GM21737 (cell line): ENCODE measurements around the gene TMEM252.

Experiments used
- ATAC-seq: cut with Tn5 transposase; IDR thresholded peaks from one replicate; pipeline ENCODE4 v1.9.1; 2021; ENCODE audit warnings: mild to moderate bottlenecking, moderate library complexity; ENCODE audit not compliant: unreplicated experiment

Gene TMEM252

DNA sequence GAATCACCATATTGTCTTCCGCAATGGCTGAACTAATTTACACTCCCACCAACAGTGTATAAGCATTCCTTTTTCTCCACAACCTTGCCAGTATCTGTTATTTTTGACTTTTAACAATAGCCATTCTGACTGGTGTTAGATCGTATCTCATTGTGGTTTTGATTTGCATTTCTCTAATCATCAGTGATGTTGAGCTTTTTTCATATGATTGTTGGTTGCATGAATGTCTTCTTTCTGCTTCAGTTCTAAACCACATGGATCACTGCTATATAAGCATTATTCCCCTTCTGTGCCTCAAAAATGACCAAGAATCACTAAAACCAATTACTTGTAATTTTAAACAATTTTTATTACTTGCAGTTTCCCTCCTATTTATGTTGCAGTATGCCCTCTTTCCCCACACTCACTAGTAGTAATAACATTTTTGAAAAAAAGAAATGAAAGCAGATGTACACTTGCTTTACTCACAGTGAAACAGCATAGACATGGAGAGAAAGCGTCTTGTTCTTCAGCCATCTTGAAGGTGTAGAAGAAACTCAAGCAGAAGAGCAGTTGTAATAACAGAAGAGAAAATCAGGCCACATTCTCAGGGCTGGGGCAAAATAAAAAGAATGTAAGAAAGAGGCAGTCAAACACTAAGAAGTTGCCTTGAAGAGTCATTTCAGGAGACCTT lies 4.5 kb upstream of the TMEM252 start:
- no peak for ATAC-seq

DNA sequence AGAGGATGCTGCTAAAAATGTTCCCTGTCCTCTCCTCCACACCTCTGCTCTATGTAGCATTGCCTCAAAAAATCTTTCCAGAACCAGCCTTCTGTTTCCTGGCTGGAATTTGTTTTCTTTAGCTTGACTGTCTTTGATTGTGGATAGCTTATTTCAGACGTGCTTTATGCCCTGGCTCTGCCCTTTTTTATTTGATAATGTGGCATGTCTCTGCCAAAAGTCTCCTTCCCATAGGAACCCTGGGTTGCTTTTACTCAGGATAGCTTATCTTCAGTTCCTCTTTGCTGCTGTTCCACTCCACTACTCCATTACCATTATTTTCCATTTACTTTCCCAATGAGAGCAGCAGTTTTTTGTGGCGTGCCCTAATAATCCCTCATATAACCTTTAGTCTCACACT lies 885 bp upstream of the TMEM252 start:
- ATAC-seq: no peak

DNA sequence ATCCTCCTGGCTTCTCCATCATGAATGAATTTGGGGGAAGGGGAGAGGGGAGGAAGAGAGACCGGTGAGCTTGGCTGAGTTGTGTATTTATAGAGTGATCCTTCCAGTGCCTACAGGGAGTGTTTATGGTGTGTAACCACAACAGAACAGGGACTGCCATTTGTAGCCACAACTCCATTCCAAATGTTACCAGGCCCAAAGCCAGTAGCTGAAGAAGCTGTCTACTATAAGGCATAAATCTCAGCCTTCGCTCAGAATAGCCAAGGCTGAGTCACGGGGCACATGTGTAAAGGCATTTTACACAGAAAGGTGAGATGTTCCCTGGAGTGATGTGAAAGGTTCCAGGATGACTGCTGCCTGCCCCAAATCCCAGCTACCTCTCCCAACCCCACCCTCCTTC lies 2.5 kb downstream of the TMEM252 start:
- ATAC-seq: no peak

DNA sequence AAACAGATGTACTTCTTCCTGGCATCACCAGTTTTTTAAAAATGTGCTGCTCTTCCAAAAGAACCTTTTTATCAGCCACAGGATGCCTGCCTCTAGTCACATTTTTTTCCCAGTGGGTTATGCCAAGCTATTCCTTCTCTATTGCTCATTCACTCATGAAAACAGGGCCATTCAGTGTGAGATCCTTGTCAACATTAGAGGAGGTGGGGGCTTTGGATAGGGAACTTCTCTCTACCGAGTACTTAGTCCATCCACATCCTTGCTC lies 3.1 kb downstream of the TMEM252 start:
- no peak for ATAC-seq

DNA sequence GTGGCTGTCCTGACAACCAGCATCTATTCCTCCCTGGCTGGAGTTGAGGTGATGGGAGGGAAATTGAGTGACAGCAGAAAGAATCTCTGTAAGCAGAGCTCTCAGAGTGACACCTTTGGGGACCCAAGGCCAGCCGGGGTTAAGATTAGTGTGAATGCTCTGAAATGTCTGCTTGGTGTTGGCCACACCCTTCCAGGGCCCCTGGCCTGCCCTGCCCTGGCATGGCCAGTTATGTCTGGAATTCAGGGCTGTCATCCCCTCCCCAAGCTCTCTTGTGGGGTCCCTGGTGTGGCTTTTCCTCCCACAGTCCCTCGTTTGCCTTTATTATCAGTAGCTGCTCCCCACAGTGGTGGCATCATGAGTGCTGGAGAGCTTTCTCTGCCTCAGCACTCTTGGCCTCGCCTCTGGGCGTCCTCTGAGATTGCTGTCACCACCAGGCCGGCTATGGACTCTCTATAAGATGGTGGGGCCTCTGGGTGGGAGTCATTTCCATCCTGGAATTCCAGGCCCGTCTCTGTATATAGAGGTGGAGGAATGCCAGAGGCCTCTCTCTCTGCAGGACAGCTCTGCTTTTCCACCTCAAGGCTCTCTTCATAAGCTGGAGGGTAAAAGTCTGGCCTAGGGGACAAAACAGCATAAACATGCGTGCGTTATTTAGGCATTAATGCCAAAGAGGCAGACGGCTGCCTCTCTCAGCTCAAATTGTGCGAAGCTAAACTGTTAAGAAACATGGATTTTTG lies 3.6 kb downstream of the TMEM252 start:
- ATAC-seq: no peak

DNA sequence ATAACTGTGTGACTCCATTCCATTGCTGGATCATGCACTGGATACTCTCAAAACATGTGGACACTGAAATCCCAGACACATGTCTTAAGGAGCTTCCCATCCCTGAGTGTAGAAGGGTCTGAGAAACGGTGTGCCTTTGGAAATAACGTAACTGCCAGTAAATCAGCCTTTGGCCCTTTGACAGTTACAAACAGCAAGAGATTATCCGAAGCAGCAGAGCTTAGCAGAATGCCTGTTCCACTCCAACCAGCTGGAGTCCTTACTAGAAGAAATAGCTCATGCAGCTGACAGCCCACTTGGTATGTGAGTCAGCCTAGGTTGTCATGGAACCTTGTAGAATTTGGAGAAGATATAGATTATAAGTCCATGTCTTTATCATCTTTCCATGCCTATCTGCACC lies 7.0 kb downstream of the TMEM252 start:
- no peak for ATAC-seq

DNA sequence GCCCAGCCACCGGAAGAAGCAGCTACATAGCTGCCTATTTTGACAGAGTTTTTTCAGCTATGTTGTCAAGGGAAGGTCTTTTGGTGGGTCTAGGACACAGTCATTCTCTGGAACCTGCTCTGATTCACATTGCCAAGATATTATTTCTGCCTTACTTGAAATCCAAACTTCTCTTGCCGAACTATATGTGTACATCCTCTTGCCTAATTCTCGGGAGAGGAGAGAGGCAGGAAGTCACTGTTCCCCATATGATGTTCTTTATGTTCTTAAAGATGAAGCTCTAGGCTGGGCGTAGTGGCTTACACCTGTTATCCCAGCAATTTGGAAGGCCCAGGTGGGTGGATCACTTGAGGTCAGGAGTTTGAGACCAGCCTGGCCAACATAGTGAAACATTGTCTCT lies 8.6 kb downstream of the TMEM252 start:
- no peak for ATAC-seq

DNA sequence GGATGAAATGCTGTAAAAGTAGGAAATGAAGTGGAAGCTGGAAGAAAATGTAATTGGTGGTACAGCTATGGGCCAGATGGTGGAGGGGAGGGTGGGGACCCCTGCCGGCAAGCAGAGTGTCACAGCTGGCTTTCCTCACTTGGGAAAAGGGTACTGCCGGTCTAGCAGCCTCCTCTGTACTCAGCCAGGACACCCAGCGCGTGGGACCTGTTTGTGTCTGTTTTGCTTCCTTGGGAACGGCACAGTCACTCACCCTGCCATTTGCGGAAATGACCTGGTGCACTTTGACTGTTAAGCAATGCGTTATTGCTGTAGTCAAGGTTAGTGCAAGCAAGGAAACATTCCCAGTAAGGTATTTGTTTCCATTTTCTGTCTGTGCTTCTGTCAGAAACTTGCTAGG lies 10.1 kb downstream of the TMEM252 start:
- no peak for ATAC-seq

DNA sequence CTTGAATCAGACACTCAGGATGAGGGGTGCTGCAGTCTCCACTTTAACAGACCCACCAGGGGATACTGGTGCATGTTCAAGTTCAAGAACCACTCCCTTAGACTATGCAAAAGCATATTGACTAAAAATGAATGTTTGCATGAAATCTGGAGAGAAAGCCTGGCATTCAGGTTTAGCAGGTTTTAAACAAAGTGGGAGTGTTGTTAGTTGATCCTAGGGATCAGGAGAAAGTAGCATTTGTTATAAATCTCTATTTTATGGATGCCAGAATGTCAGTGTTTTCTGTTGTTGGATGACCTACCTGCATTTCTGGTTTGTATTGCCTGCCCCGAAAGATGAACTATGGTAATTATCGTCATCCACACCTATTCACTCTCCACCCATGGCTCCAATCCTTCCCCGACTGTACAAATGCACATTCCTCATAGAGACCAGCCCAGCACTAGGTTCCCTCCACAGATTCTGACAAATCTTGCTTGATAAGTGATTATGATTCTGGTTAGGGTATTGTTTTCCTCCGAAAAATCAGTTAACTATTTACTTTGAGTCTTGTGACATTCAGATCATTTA lies 17.2 kb downstream of the TMEM252 start:
- ATAC-seq: no peak

DNA sequence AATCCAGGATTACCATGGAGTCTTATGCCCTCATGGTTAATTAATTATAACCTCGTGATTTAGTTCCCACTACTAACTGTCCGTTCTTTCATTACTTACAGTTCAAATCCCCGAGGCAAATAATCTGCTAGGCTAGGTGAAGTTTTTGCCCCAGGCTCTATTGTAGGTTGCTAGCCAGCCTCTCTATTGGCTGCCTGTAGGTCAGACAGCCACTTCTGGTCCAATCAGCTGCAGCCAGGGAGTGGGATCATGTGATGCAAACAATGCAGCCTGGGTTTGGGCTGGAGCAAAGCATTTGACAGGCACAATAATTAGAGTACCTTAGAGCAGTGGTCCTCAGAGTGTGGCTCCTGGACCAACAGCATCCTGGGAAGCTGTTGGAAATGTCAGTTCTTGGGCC lies 17.7 kb downstream of the TMEM252 start:
- ATAC-seq: no peak

DNA sequence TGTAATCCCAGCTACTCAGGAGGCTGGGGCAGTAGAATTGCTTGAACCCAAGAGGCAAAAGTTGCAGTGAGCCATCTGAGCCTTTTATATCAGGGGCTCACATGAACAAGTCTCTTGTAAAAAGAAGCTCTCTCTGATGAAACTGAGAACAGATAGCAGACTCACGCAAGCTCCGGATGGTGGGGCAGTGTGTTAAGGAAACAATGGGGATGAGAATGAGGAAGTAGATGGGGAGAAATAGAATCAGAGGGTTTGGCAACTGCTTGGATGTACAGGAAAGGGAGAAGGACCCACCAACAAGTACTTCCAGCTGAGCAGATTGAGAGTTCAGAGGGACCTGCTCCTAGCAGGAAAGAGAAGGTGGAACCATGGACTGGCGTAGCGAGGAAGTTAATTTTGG lies 18.6 kb downstream of the TMEM252 start:
- ATAC-seq: no peak

DNA sequence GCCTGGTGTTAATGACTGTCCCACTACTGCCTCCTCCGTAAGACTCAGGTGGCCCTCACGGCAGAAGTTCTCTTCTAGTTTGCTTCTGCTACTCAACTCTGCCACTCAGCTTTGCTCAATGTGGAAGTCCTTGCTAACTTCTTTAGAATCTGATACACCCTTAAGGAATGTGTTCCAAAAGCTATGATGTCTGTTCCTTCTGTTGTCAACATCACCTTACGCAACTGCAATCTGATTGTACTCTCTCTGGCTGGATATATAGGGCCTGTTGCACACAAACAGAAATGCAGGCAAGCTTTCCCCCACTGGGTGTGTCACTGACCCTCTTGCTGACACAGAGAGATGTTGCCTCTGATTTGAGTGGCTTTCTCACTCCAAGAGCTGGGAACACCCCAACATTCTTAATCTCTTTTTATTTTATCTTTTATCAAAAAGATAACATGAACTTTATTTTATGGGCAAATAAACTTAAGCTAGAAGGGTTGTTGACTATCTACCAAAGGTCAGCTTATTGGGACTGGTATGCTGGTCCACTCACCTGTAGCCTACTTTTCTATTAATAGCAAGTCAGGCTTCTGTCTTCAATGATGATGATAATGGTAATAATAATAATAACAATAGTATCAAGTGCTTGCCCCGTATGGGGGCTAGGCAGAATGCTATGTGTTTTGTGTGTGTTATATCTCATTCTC lies 25.2 kb downstream of the TMEM252 start:
- no peak for ATAC-seq

DNA sequence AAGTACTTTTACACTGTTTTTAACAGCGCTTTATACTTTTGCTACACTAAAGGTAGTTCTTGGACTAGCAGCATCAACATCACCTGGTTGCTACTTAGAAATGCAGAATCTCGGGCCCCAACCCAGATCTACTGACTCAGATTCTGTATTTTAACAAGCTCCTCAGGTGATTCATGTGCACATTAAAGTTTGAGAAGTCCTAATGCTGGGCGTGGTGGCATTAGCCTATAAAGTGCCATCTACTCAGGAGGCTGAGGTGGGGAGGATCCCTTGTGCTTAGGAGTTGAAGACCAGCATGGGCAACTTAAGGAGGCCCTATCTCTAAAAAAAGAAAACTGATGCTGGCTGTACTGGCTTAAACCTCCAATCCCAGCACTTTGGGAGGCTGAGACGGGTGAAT lies 26.7 kb downstream of the TMEM252 start:
- ATAC-seq: no peak

DNA sequence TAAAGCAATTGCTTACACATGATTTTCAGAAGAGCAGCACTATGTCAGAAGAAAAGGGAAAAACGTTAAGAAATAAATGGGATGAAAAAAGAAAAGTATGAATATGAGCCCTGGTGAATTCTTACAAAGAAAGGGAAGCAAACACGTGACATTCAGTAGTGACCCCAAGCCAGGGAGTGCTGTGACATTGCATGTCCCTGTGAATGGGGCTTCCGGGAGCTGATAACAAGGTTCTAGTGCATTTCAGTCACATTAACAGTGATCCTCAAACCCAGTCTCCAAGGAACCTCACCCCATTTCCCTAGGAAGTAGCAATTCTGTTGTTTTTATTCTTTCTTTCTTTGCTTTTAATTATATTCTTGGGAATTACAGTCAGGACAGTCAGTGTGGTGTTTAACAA lies 27.3 kb downstream of the TMEM252 start:
- no peak for ATAC-seq

DNA sequence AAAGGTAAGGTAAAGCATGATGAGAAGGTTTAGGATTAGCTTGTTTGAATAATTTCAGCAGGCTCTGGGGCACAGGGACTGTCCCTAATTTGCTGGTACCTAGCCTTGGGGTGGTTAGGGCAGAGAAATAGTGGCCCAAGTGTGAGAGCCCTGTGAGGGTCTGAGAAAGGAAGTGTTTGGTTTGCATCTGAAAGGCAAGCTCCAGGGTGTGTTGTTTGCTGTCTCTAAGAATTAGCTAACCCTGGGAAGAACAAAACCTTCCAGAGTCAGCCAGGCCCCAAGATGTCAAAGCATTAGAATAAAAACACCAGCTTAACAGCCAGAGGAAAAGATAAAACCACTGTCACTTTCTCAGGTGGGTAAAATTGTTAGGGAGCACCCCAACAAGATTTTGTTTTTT lies 31.0 kb downstream of the TMEM252 start:
- ATAC-seq: no peak

DNA sequence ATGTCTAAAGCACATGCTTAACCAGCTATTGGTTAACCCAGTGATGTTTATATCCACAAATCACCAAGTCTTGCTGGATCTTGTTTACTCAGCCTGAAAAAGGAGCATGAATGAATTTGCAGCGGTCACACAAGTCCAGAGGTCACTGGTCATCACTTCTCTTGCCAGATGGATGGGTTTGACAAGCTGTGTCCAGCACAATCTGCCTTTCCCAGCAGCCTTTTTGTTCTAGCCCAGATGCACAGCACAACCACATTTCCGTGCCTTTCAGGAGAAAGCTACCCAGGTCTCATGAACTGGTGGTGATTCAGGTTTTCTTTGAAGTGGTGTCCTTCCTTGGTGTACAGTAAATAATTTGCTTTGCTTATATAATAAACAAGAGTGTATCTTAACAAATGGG lies 32.1 kb downstream of the TMEM252 start:
- no peak for ATAC-seq

DNA sequence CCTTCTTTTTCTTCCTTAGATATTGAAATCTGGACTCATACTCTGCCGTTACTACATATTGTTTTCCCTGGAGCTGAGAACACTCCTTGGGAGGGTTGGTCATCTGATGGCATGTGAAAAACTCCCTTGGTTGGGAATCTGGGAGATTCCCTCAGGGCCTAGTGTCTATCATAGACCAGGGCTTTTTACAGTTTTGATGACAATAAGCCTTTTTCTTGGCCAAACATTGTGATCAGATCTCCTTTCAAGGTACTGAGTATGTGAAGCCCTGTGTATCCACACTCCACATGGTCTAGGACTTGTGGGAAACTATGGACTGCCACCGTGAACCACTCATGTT lies 32.9 kb downstream of the TMEM252 start:
- no peak for ATAC-seq

DNA sequence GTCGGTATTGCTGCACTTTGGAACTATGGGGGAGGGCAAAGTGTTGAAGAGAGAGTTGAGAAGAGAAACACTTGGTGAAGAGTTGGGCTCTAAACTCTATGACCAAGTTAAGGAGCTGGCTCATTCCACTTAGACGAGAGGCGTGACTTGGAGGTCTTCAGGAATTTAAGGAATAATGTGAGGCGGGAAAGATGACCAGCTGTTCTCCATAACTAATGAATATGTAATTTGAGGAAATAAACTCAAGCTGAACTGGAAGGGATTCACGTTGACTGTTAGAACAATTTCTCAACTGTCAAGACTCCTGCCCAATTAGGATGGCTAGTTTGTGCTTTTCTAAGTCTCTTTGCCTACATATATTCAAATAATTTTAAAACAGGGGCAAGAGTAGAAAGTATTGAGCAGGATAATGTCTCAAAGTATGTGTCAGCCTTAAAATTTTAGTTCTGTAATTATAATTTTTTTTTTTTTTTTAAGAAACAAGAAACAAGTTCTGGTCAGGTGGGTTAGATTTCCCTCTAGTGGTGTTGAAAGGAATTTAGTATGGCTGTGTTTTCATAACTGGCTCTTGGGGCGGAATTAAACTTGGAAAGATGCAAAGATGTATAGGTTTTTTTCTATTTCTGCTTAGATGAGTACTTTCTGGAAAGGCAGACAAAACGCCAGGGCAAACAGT lies 33.4 kb downstream of the TMEM252 start:
- no peak for ATAC-seq

DNA sequence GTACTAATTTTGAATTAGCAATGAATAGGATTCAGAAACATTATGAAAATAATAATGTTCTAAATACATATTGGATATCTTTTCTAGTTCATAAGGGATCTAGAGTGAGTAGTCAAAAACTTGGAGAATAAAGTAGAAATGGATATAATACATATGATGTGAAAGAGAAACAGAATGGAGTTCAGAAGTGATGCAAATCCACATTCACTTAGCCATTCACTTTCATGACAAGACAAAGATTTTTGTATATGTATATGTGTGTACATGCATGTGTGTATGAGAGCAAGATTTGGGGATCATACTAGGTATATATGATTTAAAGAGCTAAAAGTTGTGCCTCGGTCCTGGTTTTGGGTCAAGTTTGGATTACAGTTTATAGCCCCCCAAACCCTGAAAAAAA lies 34.1 kb downstream of the TMEM252 start:
- no peak for ATAC-seq

DNA sequence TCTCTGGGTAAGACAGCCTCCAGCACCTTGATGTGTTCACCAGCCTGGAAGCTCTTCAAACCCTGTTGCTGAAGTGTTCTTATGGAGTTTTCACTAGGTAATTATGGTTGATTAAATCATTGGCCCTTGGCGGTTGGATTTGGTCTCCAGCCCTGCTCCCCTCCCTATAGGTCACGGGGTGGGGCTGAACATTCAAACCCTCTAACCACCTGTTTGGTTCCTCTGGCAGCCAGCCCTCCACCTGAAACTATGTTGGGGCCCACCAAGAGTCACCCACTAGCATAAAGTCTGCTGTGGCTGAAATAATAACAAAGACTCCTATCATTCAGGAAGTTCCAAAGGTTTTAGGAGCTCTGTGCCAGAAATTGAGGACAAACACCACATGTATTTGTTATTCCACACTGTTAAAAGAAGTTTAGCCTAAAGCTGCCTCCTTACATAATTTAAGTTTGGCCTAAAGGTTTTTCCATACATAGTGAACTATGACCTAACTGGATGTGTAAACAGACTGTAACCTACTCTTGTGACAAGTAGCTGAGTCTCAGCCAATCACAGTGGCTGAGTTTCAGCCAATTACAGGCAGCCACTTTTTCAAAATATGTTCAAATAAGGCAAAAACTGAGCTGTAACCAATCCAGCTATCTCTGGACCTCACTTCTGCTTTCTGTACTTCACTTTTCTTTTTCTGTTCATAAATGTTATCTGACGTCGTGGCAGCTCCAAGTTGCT lies 34.8 kb downstream of the TMEM252 start:
- ATAC-seq: no peak

DNA sequence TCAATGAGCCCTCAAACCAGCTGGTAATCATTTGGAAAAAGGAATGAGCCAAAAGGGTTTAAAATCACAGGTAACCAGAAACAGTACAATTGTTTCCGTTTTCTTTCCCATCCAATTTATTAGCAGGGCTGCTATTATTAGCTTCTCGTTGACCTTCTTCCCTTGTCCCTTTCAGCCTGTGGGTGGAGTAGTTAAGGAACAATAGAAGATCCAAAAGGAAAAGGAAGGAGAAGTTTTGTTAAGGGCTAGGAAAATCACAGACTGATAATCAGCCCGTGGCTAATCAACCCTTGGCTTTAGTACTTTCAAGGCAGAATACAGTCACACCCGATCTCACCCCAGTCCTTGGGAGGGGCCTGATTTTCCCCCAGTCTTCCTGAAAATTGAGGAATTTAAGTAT lies 38.4 kb downstream of the TMEM252 start:
- no peak for ATAC-seq
